B cell (primary cell): ENCODE results near the gene TINAG. TPM values are rescaled to one million over a fixed set of nuclear protein-coding genes. Genes with fewer than 3 reads are reported as not detected.

Experiments
- ATAC-seq: fragments of 200-7000 bp; cut with Tn5 transposase; one replicate; pipeline ENCODE4 v1.10.0; 2021; ENCODE audit warnings: low read depth, mild to moderate bottlenecking, moderate number of reproducible peaks, moderate library complexity
- CTCF ChIA-PET: fragments of 350-600 bp; sonication (Branson Sonifier 250); formaldehyde crosslinking; loops from one replicate; lab custom pipeline; 2021; ENCODE audit warnings: antibody characterized with exemption, inconsistent platforms; lab: Charles Lee
- POLR2A ChIA-PET: fragments of 350-600 bp; sonication (Branson Sonifier 250); formaldehyde crosslinking; loops from one replicate; lab custom pipeline; 2021; ENCODE audit warnings: antibody characterized with exemption; lab: Charles Lee
- DNase-seq: peaks from one replicate; pipeline ENCODE4 v3.0.0; 2013
- H2AFZ ChIP-seq: 2 replicates; pipeline ENCODE4 v1.6.1; 2012; ENCODE audit warnings: mild to moderate bottlenecking, low read depth, low read length; ENCODE audit not compliant: insufficient read depth, poor library complexity, severe bottlenecking
- H3K27ac ChIP-seq, 2 donors: 1 replicate in 1 of 2; 2 replicates in 1 of 2; pipeline ENCODE4 v1.5.1; 2012 to 2013; ENCODE audit warnings: low read length in 2 of 2, mild to moderate bottlenecking in 2 of 2, moderate library complexity in 1 of 2
- H3K27me3 ChIP-seq, 4 experiments: fragments of 200-600 bp in 1 of 4; sonication (generic) in 1 of 4; replicated peaks in 1 of 4; 1 replicate in 2 of 4; 2 replicates in 2 of 4; pipeline versions ENCODE4 v1.6.1 to v1.7.0; 2013 to 2016; ENCODE audit warnings: low read length in 3 of 4, mild to moderate bottlenecking in 2 of 4, mixed read lengths in 1 of 4, moderate library complexity in 1 of 4; ENCODE audit not compliant: insufficient read depth in 4 of 4, control insufficient read depth in 3 of 4; ENCODE audit errors: control extremely low read depth in 1 of 4
- H3K36me3 ChIP-seq, 2 experiments: replicated peaks in 1 of 2; 1 replicate in 1 of 2; 2 replicates in 1 of 2; pipeline versions ENCODE4 v1.6.1 to v1.7.1; 2013; ENCODE audit warnings: low read length in 1 of 2; ENCODE audit not compliant: insufficient read depth in 2 of 2, control insufficient read depth in 1 of 2; ENCODE audit errors: control extremely low read depth in 1 of 2, extremely low read depth in 1 of 2
- H3K4me1 ChIP-seq, 2 donors: fragments of 200-600 bp in 1 of 2; sonication (generic) in 1 of 2; 1 replicate in 1 of 2; 2 replicates in 1 of 2; pipeline versions ENCODE4 v1.5.1 to v1.6.1; 2013 to 2017; ENCODE audit warnings: low read length in 2 of 2; ENCODE audit not compliant: control insufficient read depth in 2 of 2, insufficient read depth in 2 of 2
- H3K4me2 ChIP-seq: replicated peaks from 2 replicates; pipeline ENCODE3; 2012; ENCODE audit warnings: mild to moderate bottlenecking, low read depth, low read length; ENCODE audit not compliant: poor library complexity, severe bottlenecking
- H3K4me3 ChIP-seq, 5 experiments: fragments of 200-600 bp in 1 of 5; sonication (generic) in 1 of 5; 1 replicate in 3 of 5; 2 replicates in 2 of 5; pipeline versions ENCODE4 v1.5.1 to v1.7.0; 2011 to 2016; ENCODE audit warnings: low read length in 4 of 5, mild to moderate bottlenecking in 4 of 5, low read depth in 2 of 5, control low read depth in 1 of 5, moderate library complexity in 1 of 5; ENCODE audit not compliant: insufficient read depth in 1 of 5; ENCODE audit errors: control extremely low read depth in 1 of 5, extremely low read depth in 1 of 5
- H3K79me2 ChIP-seq: fragments of 200-600 bp; sonication (generic); one replicate; pipeline ENCODE4 v1.6.0; 2016; ENCODE audit warnings: low read length; ENCODE audit not compliant: control insufficient read depth, insufficient read depth
- H3K9ac ChIP-seq: fragments of 200-600 bp; sonication (generic); 2 replicates; pipeline ENCODE4 v1.6.1; 2017; ENCODE audit warnings: mild to moderate bottlenecking, low read length, moderate library complexity
- H3K9me3 ChIP-seq, 3 donors: one replicate each; pipeline versions ENCODE4 v1.6.1 to v1.7.1; 2013; ENCODE audit warnings: low read length in 2 of 3; ENCODE audit not compliant: control insufficient read depth in 2 of 3, insufficient read depth in 1 of 3; ENCODE audit errors: control extremely low read depth in 1 of 3
- H4K20me1 ChIP-seq: 2 replicates; pipeline ENCODE4 v1.6.0; 2012; ENCODE audit warnings: mild to moderate bottlenecking, low read length; ENCODE audit not compliant: insufficient read depth, control insufficient read depth, poor library complexity, severe bottlenecking
- H3K27ac Mint-ChIP-seq: one replicate; pipeline ENCODE4 v1.8.0; 2021; ENCODE audit warnings: mixed read lengths
- H3K27me3 Mint-ChIP-seq: one replicate; pipeline ENCODE4 v1.8.0; 2021; ENCODE audit warnings: mixed read lengths
- H3K4me1 Mint-ChIP-seq: one replicate; pipeline ENCODE4 v1.8.0; 2021; ENCODE audit warnings: mixed read lengths
- H3K4me3 Mint-ChIP-seq: one replicate; pipeline ENCODE4 v1.8.0; 2021; ENCODE audit warnings: mixed read lengths
- H3K9me3 Mint-ChIP-seq: one replicate; pipeline ENCODE4 v1.8.0; 2022; ENCODE audit warnings: mixed read lengths; ENCODE audit not compliant: insufficient read depth
- CTCF ChIP-seq: fragments of 200-600 bp; IDR thresholded peaks from one replicate; pipeline ENCODE4 v1.8.0; 2022; ENCODE audit warnings: antibody characterized with exemption, mild to moderate bottlenecking
- EZH2 ChIP-seq: IDR thresholded peaks from 2 replicates; pipeline ENCODE4 v1.6.1; 2012; ENCODE audit warnings: borderline replicate concordance, low read depth, mild to moderate bottlenecking, moderate library complexity, low read length; ENCODE audit not compliant: insufficient read depth, poor library complexity, severe bottlenecking
- WGBS: methylation state at CpG from one replicate; pipeline ENCODE4 v1.1.5; 2013; ENCODE audit warnings: missing lambda C conversion rate; ENCODE audit not compliant: insufficient coverage; 5-methylcytosine and 5-hydroxymethylcytosine counted together
- intact Hi-C: fragments of 100-400 bp; cut with micrococcal nuclease; formaldehyde crosslinking; loops from one replicate; pipeline ENCODE4 v1.10.0; 2022
- polyA plus RNA-seq: library from polyadenylated mRNA; depleted of rRNA; stranded (reverse); fragments of >200 nt; gene quantifications from 2 replicates; pipeline ENCODE4 v1.2.3, GENCODE V29; 2012
- total RNA-seq, 2 donors: library from RNA; stranded (reverse); fragments of 120-200 nt in 1 of 2; gene quantifications; 1 replicate in 1 of 2; 2 replicates in 1 of 2; pipeline versions ENCODE4 v1.2.3 to v1.2.4, GENCODE V29; 2013 to 2022

The TINAG gene
- total and polyA plus RNA-seq, 2 donors (not counting 1 experiment from before 2014, with no cell fraction given) = not detected

DNA sequence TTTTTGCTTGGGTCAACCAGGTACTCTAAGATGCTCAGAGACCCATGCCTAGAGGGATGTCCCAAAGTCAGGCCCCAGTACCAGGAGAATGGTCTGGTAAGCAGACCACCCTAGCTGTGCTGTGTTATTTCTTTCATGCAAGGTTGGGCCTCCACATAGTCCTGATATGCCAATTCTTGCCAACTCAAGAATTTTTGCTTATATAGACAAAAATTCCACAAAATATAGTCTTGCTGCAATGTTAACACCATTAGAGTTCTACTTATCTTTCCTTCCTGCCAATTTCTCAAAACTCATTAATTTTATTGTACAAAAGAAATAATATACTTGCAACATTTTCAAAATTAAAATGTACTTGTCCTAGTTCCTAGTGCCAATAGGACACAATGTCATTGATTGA, 33.9 kb upstream of the TINAG start:
- Histone ChIP-seq H3K9me3 (no peaks in the 10 kb centered on the region), H3K4me1 (no peaks in the 10 kb centered on the region), H3K4me3 (no peak overlapping the region), H3K27me3 (no peaks in the 10 kb centered on the region), H3K79me2 (no peaks in the 10 kb centered on the region), H4K20me1 (no peaks in the 10 kb centered on the region), H3K9ac (no peak overlapping the region), H2AFZ (no peak overlapping the region), H3K36me3 (no peaks in the 10 kb centered on the region), H3K27ac (no peak overlapping the region), H3K4me2 (no peak overlapping the region)
- Mint-ChIP-seq H3K4me3 (no peak overlapping the region), H3K9me3 (no peaks in the 10 kb centered on the region), H3K27me3 (no peaks in the 10 kb centered on the region), H3K27ac (no peak overlapping the region), H3K4me1 (no peaks in the 10 kb centered on the region)
- POLR2A ChIA-PET = no interaction called here
- DNase-seq = no peak
- no peak for TF ChIP-seq CTCF
- TF ChIP-seq EZH2 = no peak
- intact Hi-C loops = no loop called here
- no peak for ATAC-seq
- CTCF ChIA-PET = no interaction called here

GRCh38 chr6:54282186-54282585, 26.1 kb upstream of the TINAG start:
- Histone ChIP-seq H3K4me1 (no peaks in the 10 kb centered on the region), H3K79me2 (no peaks in the 10 kb centered on the region), H4K20me1 (no peaks in the 10 kb centered on the region), H3K36me3 (no peaks in the 10 kb centered on the region), H3K27me3 (no peaks in the 10 kb centered on the region), H3K27ac (no peak overlapping the region), H2AFZ (no peak overlapping the region), H3K9me3 (no peaks in the 10 kb centered on the region), H3K4me2 (no peak overlapping the region), H3K9ac (no peak overlapping the region), H3K4me3 (no peak overlapping the region)
- ATAC-seq = no peak
- ChIA-PET POLR2A (no interaction called here), CTCF (no interaction called here)
- no peak overlapping the region for H3K4me3 Mint-ChIP-seq
- no peaks in the 10 kb centered on the region for H3K27me3 Mint-ChIP-seq
- intact Hi-C loops = no loop called here
- peaks cover 2% of the 10 kb centered on the region for H3K9me3 Mint-ChIP-seq
- H3K27ac Mint-ChIP-seq = no peak overlapping the region
- WGBS = 80% methylated on average over 1 of the region's 1 CpG
- no peaks in the 10 kb centered on the region for H3K4me1 Mint-ChIP-seq
- DNase-seq = no peak
- TF ChIP-seq EZH2 (no peak), CTCF (no peak)
